Esophagus muscularis mucosa (tissue), 3 donors: ENCODE results near the gene NCAM1.

ENCODE experiments used
- POLR2A ChIP-seq: fragments of 450-650 bp; IDR thresholded peaks from one replicate; pipeline ENCODE4 v1.6.1; 2017; ENCODE audit warnings: antibody characterized with exemption, moderate library complexity, mild to moderate bottlenecking, low read depth
- TF ChIP-seq, protein P1 (sequence below), 3 experiments: fragments of 200-600 bp in 2 of 3; fragments of 450-650 bp in 1 of 3; sonication (generic) in 2 of 3; IDR thresholded peaks; one replicate each; pipeline ENCODE4 v1.5.1; 2017 to 2019; ENCODE audit warnings: antibody characterized with exemption in 3 of 3, mild to moderate bottlenecking in 2 of 3, moderate library complexity in 1 of 3

- TF ChIP-seq POLR2A, result no peak
- TF ChIP-seq, protein P1, sequence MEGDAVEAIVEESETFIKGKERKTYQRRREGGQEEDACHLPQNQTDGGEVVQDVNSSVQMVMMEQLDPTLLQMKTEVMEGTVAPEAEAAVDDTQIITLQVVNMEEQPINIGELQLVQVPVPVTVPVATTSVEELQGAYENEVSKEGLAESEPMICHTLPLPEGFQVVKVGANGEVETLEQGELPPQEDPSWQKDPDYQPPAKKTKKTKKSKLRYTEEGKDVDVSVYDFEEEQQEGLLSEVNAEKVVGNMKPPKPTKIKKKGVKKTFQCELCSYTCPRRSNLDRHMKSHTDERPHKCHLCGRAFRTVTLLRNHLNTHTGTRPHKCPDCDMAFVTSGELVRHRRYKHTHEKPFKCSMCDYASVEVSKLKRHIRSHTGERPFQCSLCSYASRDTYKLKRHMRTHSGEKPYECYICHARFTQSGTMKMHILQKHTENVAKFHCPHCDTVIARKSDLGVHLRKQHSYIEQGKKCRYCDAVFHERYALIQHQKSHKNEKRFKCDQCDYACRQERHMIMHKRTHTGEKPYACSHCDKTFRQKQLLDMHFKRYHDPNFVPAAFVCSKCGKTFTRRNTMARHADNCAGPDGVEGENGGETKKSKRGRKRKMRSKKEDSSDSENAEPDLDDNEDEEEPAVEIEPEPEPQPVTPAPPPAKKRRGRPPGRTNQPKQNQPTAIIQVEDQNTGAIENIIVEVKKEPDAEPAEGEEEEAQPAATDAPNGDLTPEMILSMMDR (IDR thresholded peaks at IDR 0.05), result no peak
These were observed 294.5 kb downstream of the NCAM1 start for GRCh38 chr11:113255741-113256140.
